Astrocyte (in vitro differentiated cells and primary cell): Measurements from ENCODE around the gene NKAPL. TPM values are rescaled to one million over a fixed set of nuclear protein-coding genes. Genes with fewer than 3 reads are reported as not detected.

Source experiments
- DNase-seq: peaks from one replicate; pipeline ENCODE4 v3.0.0-alpha.2; 2010; ENCODE audit warnings: low read depth
- FAIRE-seq: peaks from 2 replicates; lab custom pipeline; 2011; peaks lifted over from hg19 to GRCh38; lab: Jason Lieb, UNC
- H2AFZ ChIP-seq: 2 replicates; pipeline ENCODE4 v1.6.0; 2012; ENCODE audit warnings: low read depth, low read length, inconsistent platforms
- H3K27ac ChIP-seq: 2 replicates; pipeline ENCODE4 v1.5.1; 2011; ENCODE audit warnings: low read depth, low read length, inconsistent platforms
- H3K27me3 ChIP-seq: 2 replicates; pipeline ENCODE4 v1.6.0; 2011; ENCODE audit warnings: low read length, inconsistent platforms; ENCODE audit not compliant: insufficient read depth
- H3K36me3 ChIP-seq: 2 replicates; pipeline ENCODE4 v1.5.1; 2011; ENCODE audit warnings: low read length, inconsistent platforms; ENCODE audit not compliant: insufficient read depth
- H3K4me1 ChIP-seq: 2 replicates; pipeline ENCODE4 v1.5.1; 2011; ENCODE audit warnings: low read length, inconsistent platforms; ENCODE audit not compliant: insufficient read depth
- H3K4me2 ChIP-seq: 2 replicates; pipeline ENCODE4 v1.6.0; 2012; ENCODE audit warnings: low read length, inconsistent platforms
- H3K4me3 ChIP-seq: 2 replicates; pipeline ENCODE4 v1.5.1; 2011; ENCODE audit warnings: low read depth, mild to moderate bottlenecking, low read length, inconsistent platforms; ENCODE audit not compliant: insufficient read depth
- H3K79me2 ChIP-seq: 2 replicates; pipeline ENCODE4 v1.6.0; 2012; ENCODE audit warnings: mild to moderate bottlenecking, low read length, inconsistent platforms; ENCODE audit not compliant: insufficient read depth
- H3K9ac ChIP-seq: 2 replicates; pipeline ENCODE4 v1.6.0; 2012; ENCODE audit warnings: mild to moderate bottlenecking, low read length, inconsistent platforms
- H3K9me3 ChIP-seq: 2 replicates; pipeline ENCODE4 v1.5.1; 2012; ENCODE audit warnings: low read depth, mild to moderate bottlenecking, low read length, inconsistent platforms; ENCODE audit not compliant: insufficient read depth
- H4K20me1 ChIP-seq: 2 replicates; pipeline ENCODE4 v1.6.0; 2012; ENCODE audit warnings: low read length, inconsistent platforms; ENCODE audit not compliant: insufficient read depth
- H3K27ac Mint-ChIP-seq: one replicate; pipeline ENCODE4 v1.8.0; 2021; ENCODE audit warnings: mild to moderate bottlenecking, mixed read lengths; ENCODE audit not compliant: unreplicated experiment
- H3K27me3 Mint-ChIP-seq: one replicate; pipeline ENCODE4 v1.8.0; 2021; ENCODE audit warnings: low read depth, mixed read lengths; ENCODE audit not compliant: unreplicated experiment
- H3K36me3 Mint-ChIP-seq: one replicate; pipeline ENCODE4 v1.8.0; 2021; ENCODE audit warnings: low read depth, mixed read lengths; ENCODE audit not compliant: unreplicated experiment
- H3K4me1 Mint-ChIP-seq: one replicate; pipeline ENCODE4 v1.8.0; 2021; ENCODE audit warnings: low read depth, mixed read lengths; ENCODE audit not compliant: unreplicated experiment
- H3K4me3 Mint-ChIP-seq: one replicate; pipeline ENCODE4 v1.8.0; 2021; ENCODE audit warnings: mild to moderate bottlenecking, moderate library complexity, mixed read lengths; ENCODE audit not compliant: unreplicated experiment
- H3K9me3 Mint-ChIP-seq: one replicate; pipeline ENCODE4 v1.8.0; 2021; ENCODE audit warnings: mild to moderate bottlenecking, mixed read lengths; ENCODE audit not compliant: unreplicated experiment
- EZH2 ChIP-seq: IDR thresholded peaks from 2 replicates; pipeline ENCODE4 v1.6.1; 2012; ENCODE audit warnings: mild to moderate bottlenecking, low read length, inconsistent platforms; ENCODE audit not compliant: insufficient read depth
- total RNA-seq: library from RNA; stranded (reverse); gene quantifications from 2 replicates; pipeline ENCODE4 v1.2.1, GENCODE V29; 2021
- TF ChIP-seq, protein P1 (sequence below): IDR thresholded peaks from 2 replicates; pipeline ENCODE4 v1.5.1; 2011; ENCODE audit warnings: low read depth, mild to moderate bottlenecking, inconsistent platforms, low read length, moderate library complexity; ENCODE audit not compliant: insufficient read depth

NKAPL gene
- total RNA-seq, 1 donor from 2014 or later, result not detected

DNA sequence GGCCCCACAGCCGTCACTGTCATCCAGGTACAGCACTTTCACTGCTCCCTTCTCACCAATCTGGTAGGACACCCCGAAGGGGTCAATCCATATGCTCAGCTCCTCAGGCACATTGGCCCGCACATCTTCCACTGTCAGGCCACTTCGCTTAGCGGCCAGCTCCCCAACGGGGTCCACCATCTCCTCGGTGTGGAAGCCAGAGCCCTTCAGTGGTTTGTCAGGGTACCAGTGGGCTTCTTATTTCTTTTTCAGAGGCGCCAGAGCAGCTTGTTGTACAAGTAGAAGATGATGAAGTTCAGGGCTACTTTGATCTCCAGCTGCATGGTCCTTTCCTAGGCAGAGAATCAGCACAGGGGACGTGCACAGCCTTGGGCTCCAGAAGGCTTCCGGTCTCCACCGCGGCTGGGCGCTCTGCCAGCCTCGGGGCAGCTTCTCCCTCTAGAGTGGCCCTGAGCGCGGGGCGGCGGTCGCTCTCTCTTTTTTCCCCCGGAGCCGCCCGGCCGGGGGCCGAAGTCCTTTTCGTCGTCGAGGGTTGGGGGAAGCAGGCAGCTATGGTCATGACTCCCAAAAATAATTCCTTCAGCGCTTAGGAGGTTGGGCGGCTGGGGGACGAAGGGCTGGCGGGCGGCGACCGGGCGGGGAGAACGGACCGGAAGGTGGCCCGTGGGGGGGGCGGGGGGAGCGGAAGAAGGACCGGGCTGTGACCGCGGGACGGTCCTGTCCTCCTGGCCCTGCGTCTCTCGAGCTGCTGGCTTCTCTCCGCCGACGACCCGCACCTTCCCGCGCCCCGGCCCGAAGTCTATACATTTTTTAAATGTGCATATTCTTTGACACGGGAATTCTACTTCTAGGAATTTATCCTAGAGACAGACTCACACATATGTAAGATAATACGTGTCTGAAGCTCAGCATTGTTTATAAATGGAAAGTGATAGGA lies 40.5 kb upstream of the NKAPL start:
- peak; percentile 47 for DNase-seq
- peak overlapping the region; percentile 82 for H3K4me3 Mint-ChIP-seq

DNA sequence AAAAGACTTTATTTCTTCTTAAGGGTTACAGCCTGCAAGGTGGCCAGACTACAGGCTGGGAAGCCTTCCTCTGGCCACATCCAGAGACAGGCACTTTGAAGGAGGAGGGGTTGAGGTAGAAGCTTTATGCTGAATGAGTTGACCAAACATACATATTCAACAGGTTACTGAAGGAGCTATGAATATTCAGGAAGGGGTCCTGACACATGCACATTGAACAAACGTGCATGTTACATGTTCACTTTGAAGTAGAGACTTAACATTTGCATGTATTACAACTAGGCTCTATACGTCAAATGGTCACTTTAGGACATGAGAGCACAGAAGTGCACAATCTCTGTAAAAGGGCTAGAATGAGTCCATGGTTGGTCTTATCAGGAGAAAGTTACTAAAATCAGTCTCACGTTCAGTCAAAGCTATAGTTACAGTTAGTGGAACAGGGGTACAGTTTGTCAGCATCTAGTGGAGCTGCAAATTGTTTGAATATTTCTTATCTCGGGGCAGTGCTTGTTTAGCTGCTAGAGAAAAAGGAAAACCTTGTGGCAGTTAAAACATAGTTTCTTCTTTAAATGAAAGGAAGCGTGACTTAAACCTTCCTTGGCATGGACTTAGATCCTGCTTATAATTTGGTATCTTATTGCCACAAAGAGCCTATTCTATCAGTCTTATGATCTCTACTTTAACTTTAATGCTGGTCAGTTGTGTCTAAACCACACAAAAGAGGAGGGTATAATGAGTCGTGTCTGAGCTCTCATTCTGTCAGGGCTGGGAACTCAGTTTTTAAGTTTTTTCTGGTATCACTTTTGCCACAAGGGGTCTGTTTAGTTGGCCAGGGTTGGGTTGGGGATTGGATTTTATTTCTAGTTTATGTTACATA lies 38.6 kb upstream of the NKAPL start:
- Histone ChIP-seq H3K27ac (no peak overlapping the region), H2AFZ (no peak overlapping the region), H3K9ac (no peak overlapping the region), H3K36me3 (no peaks in the 10 kb centered on the region), H3K4me1 (peaks cover 4% of the 10 kb centered on the region), H3K4me2 (peak overlapping the region; percentile 45), H3K9me3 (no peaks in the 10 kb centered on the region), H3K79me2 (peaks cover 6% of the 10 kb centered on the region), H3K4me3 (no peak overlapping the region), H4K20me1 (no peaks in the 10 kb centered on the region), H3K27me3 (peaks cover 6% of the 10 kb centered on the region)
- H3K36me3 Mint-ChIP-seq, result peaks cover 2% of the 10 kb centered on the region
- TF ChIP-seq, protein P1, sequence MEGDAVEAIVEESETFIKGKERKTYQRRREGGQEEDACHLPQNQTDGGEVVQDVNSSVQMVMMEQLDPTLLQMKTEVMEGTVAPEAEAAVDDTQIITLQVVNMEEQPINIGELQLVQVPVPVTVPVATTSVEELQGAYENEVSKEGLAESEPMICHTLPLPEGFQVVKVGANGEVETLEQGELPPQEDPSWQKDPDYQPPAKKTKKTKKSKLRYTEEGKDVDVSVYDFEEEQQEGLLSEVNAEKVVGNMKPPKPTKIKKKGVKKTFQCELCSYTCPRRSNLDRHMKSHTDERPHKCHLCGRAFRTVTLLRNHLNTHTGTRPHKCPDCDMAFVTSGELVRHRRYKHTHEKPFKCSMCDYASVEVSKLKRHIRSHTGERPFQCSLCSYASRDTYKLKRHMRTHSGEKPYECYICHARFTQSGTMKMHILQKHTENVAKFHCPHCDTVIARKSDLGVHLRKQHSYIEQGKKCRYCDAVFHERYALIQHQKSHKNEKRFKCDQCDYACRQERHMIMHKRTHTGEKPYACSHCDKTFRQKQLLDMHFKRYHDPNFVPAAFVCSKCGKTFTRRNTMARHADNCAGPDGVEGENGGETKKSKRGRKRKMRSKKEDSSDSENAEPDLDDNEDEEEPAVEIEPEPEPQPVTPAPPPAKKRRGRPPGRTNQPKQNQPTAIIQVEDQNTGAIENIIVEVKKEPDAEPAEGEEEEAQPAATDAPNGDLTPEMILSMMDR, result no peak
- no peak for TF ChIP-seq EZH2
- peaks cover 18% of the 10 kb centered on the region for H3K27me3 Mint-ChIP-seq
- no peaks in the 10 kb centered on the region for H3K9me3 Mint-ChIP-seq
- H3K4me3 Mint-ChIP-seq, result no peak overlapping the region
- peak; percentile 30 for DNase-seq
- H3K27ac Mint-ChIP-seq, result no peak overlapping the region
- no peaks in the 10 kb centered on the region for H3K4me1 Mint-ChIP-seq
- FAIRE-seq, result no peak

More for the DNA sequence above, 40.5 kb upstream of the NKAPL start:
- Mint-ChIP-seq H3K27ac (peak overlapping the region; percentile 34), H3K27me3 (peaks cover 24% of the 10 kb centered on the region), H3K36me3 (peaks cover 2% of the 10 kb centered on the region), H3K9me3 (no peaks in the 10 kb centered on the region), H3K4me1 (no peaks in the 10 kb centered on the region)
- Histone ChIP-seq H3K27ac (no peak overlapping the region), H3K79me2 (no peaks in the 10 kb centered on the region), H4K20me1 (no peaks in the 10 kb centered on the region), H2AFZ (peak overlapping the region; percentile 82), H3K4me2 (peak overlapping the region; percentile 86), H3K9ac (peak overlapping the region; percentile 65), H3K4me1 (no peaks in the 10 kb centered on the region), H3K4me3 (peak overlapping the region; percentile 58), H3K27me3 (peaks cover 13% of the 10 kb centered on the region), H3K9me3 (no peaks in the 10 kb centered on the region), H3K36me3 (no peaks in the 10 kb centered on the region)
- TF ChIP-seq, protein P1, result no peak
- TF ChIP-seq EZH2, result no peak
- FAIRE-seq, result no peak
